ENCODE results near the gene HAUS7.

HAUS7 gene

DNA sequence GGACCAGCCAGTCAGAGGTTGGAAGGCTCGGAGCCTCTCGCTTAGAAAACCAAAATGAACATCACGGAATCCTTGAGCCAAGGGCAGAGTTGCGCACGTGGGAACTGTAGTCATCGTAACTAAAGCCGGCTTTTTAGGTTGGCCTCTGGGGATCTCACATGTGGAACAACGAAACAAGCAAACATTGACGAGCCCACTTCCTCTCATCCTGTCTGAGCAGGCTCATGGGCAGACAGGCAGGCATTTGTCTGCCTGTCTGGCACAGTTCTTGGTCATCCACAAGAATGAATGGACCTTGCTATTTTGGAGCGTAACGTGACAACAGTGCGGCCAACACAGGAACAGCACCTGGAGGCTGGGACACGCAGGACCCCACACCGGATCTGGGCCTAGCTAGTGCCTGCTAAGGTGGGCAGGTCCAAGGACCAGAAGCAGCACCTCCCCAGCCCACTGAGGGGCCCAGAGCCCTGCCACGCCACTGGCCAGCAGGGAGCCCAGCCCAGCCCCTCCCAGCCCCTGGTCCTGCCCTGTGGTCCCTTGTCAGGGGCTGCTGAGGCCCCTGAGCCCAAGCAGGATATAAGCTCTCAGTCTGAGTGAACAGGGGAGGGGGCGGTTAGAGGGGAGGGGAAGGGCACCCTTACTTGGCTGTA, 15.3 kb downstream of the HAUS7 start:
- no peak for DNase-seq

DNA sequence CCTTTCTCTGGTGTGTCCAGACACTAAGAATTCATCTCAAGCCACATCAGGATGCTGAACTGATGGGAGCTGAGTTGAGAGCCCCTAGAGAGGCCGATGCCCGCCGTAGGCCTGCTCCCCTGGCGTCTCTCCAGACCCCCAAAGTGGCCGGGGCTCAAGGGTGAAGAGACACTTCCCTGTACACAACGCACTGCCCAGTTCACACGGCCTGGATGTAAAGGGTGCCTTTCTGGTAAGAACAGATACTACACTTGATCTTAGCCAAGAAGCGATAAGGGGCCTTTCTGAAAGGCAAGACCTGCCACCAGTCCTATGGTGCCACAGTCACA, 19.5 kb downstream of the HAUS7 start:
- no peak for DNase-seq

DNA sequence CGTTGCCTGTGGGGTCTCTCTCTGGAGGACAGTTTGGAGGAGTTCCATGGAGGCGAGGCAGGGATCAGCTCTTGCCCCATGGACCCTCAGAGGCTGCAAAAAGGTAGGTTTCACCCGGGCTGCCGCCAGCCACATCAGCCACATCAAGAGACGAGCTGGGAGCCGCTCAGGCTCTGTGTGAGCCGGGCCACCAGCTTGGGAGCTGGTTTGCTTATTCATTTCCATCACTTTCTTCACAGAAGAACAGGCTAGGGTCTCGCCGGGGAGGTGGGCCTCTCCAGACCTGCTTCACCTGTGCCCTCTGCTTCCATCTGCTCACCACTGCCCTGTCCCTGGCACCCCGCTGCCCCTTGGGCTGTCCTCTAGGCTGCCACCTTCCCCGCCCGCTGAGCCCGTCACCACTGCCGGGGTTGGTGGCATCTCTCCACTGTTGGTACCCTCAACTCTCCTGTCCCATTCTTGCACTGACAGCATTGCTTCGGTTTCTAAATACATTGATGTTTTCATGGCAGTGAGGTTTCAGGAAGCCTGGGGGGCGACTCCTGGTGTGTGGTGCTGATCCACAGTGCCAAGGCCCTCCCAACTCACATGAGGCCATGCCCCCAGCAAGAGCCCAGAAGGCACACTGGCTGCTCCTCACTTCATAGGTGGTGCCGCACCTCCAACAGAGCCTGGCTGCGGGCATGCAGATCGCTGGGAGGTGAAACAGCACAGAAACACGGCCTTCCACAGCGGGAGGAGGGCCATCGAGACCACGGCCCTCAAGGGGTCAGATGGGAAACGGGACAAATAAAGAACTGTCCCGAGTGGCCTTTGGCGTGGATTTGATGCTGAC, 20.0 kb downstream of the HAUS7 start:
- no peak for DNase-seq

- DNase-seq = no peak
Measured at GRCh38 chrX:153449368-153450113, 20.8 kb downstream of the HAUS7 start.

DNA sequence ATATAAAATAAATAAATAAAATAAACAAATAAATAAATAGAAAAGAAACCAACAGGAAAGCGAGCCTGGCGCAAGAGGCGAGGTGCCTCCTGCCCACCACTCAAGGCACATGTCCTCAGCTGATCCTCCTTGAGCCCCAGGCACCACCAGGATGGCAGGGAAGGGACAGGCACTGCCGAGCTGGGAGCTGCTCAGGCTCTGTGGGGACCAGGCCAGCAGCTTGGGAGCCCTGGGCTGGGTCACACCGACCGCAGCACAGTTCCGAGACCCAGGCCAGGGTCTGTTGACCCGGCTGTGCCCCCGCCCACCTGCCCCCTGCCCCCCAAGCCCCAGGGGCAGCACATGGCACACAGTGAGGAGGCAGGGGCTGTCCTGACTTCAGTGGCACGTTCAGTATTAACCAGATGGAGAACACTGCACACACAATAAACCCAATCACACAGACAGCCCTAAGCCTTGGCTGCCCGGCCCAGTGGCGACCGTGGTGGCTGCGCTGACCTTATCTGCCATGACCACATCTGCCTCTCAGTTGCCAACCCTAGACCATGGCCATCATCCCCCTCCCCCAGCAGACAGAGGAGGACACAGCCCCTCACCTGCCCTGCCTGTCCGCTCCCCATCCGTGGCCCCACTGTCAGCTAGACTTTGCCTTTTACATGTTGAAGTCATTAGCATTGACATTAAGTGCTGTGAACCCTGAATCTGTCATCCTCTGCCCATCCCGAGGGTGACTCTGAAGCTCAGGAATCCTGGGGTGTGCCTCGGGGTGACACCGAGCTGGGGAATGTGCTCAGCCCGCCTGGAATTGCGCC, 21.6 kb downstream of the HAUS7 start:
- DNase-seq = no peak

DNA sequence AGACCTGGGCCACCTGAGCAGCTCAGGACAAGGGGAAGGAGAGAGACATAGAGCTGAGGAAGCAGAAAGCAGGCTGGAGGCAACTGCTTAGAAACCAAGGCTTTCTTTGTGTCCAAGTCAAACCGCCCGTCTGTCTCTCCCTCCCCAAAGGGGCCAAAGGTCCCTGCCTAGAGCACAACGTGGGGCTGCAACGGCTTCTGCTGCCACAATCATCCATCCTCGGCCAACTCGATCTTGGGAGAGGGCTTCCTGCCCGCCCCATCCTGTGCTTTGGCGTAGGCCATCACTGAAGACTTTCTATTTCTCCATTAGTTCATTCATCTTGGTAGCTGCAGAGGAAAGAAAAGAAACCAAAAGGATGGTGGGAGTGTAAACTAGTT, 22.8 kb downstream of the HAUS7 start:
- DNase-seq = no peak

GRCh38 chrX:153446950-153447580, 23.3 kb downstream of the HAUS7 start:
- DNase-seq = no peak

DNA sequence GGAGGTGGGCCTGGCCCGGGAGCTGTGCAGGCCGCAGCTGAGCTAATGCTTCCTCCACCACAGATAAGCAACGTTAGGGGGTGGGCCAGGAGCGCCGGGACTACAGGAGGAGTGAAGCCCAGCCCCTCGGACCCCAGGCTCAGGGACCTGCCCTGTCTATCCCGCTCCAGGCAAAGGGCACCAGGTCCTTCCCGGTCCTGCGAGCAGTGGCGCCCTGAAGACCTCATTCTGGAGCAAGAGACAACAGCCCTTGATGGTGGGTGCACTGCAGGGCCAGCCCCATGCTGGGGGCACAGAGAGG, 23.8 kb downstream of the HAUS7 start:
- no peak for DNase-seq

- no peak for DNase-seq
Measured at GRCh38 chrX:153445856-153446635, 24.3 kb downstream of the HAUS7 start, which contains the start of gene TREX2. TSS of gene TREX2 (minus strand) at chrX:153446056. CDS start at chrX:153445430, 626 bp downstream.

- no peak for DNase-seq
Measured at GRCh38 chrX:153445106-153445855, 25.1 kb downstream of the HAUS7 start.

DNA sequence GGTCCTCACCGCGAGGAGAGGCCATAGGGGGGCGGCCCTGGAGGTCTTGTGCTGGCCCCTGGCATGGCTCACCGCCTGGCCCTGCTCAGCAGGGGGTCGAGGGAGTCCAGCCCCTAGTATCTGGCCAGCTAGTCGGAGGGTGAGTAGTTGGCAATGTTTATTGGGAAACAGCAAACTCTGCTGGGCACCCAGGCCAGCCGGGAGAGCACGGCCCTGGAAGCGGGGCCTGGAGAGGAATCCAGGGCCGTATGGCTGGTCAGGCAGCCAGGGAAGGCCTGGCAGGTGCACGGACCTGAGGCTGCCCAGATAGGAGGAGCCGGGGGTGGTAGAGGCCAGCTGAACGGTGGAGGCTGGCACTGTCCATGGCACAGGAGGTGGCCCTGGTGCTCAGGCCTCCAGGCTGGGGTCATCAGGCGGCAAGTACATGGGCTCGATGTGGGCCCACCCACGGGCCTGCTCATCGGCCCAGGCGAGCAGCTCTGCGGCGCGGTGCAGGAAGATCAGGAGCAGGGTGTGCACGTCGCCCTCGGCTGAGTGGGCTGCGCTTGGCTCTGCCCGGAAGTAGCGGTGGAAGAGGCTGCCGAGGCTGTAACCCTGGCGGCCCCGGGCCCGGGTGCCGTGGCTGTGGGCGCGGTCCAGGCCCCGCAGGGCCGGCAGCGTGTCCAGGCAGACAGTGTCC, 25.9 kb downstream of the HAUS7 start:
- DNase-seq = no peak

DNA sequence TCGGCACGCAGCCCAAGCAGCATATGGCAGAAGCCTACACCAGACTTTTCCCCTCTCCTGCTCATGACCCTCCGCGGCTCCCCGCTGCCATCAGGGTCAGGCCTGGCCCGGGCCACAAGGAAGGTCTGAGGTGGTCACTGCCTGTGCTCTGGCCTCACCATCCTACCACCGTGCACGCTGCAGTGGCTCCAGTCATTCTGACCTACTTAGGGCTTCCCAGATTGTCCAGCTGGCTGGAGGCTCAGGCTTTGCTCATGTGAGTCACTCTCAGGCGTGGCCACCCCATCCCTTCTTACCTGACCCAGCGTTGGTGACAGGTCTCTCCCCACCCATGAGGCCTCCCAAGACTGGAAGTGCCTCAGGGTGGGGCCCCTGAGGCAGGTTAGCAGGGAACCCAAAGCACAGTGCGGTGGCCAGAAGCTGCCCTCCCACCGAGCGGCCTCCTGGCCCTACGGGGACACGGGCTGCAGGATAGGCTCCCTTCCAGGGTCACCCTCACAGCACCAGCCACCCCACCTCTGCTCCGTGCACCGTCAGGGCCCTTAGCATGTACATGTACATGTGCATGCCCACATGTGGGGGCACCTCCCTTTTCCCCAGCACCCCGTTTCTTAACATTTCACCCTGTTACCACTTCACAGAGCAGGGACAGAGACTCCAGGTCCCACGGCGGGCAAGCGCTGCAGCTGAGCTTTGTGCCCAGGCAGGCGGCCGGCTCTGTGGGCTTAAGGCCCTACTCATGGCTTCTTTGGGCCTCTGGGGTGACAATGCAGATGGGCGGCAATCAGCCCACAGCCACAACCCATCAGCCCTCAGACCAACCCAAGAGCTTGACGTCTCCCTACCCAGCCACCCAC, 26.7 kb downstream of the HAUS7 start:
- no peak for DNase-seq

DNA sequence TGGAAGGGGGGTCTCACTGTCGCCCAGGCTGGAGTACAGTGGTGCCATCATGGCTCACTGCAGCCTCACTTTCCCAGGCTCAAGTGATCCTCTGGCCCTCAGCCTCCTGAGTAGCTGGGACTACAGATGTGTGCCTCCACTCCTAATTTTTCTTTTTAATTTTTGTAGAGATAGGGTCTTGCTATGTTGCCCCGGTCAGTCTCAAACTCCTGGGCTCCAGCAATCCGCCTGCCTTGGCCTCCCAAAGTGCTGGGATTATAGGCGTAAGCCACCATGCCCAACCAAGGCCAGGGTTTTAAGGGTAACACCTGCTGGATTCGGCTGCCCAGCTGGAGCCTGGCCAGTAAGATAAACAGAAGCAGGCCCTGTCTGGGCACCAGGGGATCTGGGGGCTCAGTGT, 27.9 kb downstream of the HAUS7 start:
- DNase-seq = no peak

- no peak for DNase-seq
Measured at GRCh38 chrX:153441981-153442380, 28.4 kb downstream of the HAUS7 start.

GRCh38 chrX:153441296-153441695, 29.1 kb downstream of the HAUS7 start:
- DNase-seq = no peak

DNA sequence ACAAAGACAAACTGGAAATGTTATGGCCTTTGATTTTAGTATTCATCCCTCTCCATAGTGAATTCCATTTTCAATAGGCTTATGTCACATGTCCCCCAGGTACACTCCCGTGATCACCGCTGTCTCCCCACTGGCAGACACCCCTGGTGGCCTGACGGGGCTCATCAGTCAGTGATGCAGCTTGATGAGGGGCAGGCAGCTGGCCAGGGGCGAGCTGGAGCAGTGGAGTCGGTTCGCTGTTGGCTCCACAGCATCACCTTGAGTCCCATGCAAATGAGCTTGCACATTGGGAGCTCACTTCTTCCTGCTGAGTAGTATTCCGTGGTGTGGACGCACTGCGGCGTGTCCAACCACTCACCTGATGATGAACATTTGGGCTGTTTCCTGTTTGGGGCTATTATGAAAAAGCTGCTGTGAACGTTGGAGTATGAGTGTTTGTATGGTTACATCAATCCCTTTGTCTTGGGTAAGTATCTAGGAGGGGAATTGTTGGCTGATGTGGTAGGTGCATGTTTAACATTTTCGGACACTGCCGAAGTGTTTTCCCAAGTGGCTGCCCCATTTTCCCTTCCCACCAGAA, 29.7 kb downstream of the HAUS7 start:
- DNase-seq = no peak

DNA sequence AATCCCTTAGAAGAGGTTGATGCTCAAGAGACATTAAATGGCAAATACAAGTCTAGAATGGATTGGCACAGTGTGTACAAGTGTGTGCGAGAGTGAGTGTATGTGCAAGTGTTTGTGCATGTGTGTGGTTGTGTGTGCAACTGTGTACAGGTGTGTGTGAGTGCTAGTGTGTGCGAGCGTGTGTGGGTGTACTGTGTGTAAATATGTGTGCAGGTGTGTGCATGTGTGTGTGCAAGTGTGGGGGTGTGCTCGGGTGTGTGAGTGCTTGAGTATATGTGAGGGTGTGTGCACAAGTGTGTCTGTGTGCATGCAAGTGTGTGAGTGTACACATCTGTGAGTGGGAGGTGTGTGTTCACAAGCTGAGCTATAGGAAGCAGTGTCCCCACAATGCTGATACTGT, 30.4 kb downstream of the HAUS7 start:
- no peak for DNase-seq

GRCh38 chrX:153438532-153438931, 31.8 kb downstream of the HAUS7 start:
- DNase-seq = peak; percentile 23

- no peak for DNase-seq
Measured at GRCh38 chrX:153435845-153436244, 34.5 kb downstream of the HAUS7 start.
